ENCODE data around the gene ZFAND2A. TPM values are rescaled to one million over a fixed set of nuclear protein-coding genes. Genes with fewer than 3 reads are reported as not detected.

The ZFAND2A gene
- total and polyA plus RNA-seq, 2 donors (not counting 3 experiments of a cell fraction or from before 2014, with no cell fraction given) = 31.8 to 40.6 TPM

DNA sequence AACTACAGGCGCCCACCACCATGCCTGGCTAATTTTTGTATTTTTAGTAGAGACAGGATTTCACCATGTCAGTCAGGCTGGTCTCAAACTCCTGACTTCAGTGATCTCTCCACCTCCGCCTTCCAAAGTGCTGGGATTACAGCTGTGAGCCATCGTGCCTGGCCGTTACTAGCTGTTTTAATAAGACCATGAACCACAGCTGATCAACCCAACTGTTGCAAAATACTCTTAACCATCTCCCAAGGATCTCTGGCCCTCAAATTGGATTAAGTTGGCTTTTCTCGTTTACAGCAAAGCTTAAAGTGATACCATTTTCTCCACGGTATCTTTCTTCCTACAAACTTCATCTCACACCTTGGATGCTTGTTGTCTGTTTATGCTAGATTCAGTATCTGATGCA lies 18.3 kb downstream of the ZFAND2A start:
- Histone ChIP-seq H3K27ac (ENCODE audit: insufficient read depth, low read depth, low read length) (no peak overlapping the region), H3K36me3 (ENCODE audit: control insufficient read depth in 2 of 2, extremely low read depth in 1 of 2, insufficient read depth in 2 of 2, low read length in 2 of 2) (no peaks in the 10 kb centered on the region), H3K9me1 (replicated peaks; ENCODE audit: control insufficient read depth, extremely low read depth, insufficient read depth, low read length) (no peaks in the 10 kb centered on the region), H3K4me2 (ENCODE audit: insufficient read depth, low read length) (no peak overlapping the region), H3K4me1 (ENCODE audit: control insufficient read depth, extremely low read depth, insufficient read depth, low read length) (peaks cover 9% of the 10 kb centered on the region), H2AFZ (ENCODE audit: low read depth, low read length) (no peak overlapping the region), H3K9ac (replicated peaks; ENCODE audit: extremely low read depth, insufficient read depth, low read length) (no peak overlapping the region), H3K9me3 (replicated peaks; ENCODE audit: control insufficient read depth, insufficient read depth, low read length) (no peaks in the 10 kb centered on the region), H3K4me3 (replicated peaks in 1 of 3; ENCODE audit: insufficient read depth in 1 of 3, low read depth in 1 of 3, low read length in 3 of 3) (no peak overlapping the region), H3K27me3 (ENCODE audit: control insufficient read depth in 2 of 2, insufficient read depth in 2 of 2, low read length in 2 of 2) (no peaks in the 10 kb centered on the region), H3K79me2 (ENCODE audit: control insufficient read depth, insufficient read depth, low read length) (peaks cover 5% of the 10 kb centered on the region), H4K20me1 (replicated peaks; ENCODE audit: control insufficient read depth, extremely low read depth, insufficient read depth, low read length) (no peaks in the 10 kb centered on the region)
- dilution Hi-C loops (cut with MboI; ENCODE audit: extremely low pct_ligation_motif_present, low sequenced_read_pairs) (no loop called here), intact Hi-C loops (cut with micrococcal nuclease) (no loop called here)
- BruUV-seq (replicated peaks) = no TSS peak
- TF ChIP-seq, protein P1, sequence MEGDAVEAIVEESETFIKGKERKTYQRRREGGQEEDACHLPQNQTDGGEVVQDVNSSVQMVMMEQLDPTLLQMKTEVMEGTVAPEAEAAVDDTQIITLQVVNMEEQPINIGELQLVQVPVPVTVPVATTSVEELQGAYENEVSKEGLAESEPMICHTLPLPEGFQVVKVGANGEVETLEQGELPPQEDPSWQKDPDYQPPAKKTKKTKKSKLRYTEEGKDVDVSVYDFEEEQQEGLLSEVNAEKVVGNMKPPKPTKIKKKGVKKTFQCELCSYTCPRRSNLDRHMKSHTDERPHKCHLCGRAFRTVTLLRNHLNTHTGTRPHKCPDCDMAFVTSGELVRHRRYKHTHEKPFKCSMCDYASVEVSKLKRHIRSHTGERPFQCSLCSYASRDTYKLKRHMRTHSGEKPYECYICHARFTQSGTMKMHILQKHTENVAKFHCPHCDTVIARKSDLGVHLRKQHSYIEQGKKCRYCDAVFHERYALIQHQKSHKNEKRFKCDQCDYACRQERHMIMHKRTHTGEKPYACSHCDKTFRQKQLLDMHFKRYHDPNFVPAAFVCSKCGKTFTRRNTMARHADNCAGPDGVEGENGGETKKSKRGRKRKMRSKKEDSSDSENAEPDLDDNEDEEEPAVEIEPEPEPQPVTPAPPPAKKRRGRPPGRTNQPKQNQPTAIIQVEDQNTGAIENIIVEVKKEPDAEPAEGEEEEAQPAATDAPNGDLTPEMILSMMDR (IDR thresholded peaks at IDR 0.05; ENCODE audit: extremely low read depth in 1 of 2, insufficient read depth in 1 of 2, low read depth in 1 of 2, low read length in 2 of 2) = no peak
- TF ChIP-seq FOS (IDR thresholded peaks at IDR 0.05; ENCODE audit: borderline replicate concordance, insufficient read depth, low read length) (no peak), GATA2 (IDR thresholded peaks at IDR 0.05; ENCODE audit: insufficient read depth, insufficient read length, low read depth, low read length) (no peak), MYC (IDR thresholded peaks at IDR 0.05; ENCODE audit: low read depth, low read length) (no peak), POLR2AphosphoS5 (IDR thresholded peaks at IDR 0.05; ENCODE audit: insufficient read depth, low read depth, low read length) (no peak), EZH2 (IDR thresholded peaks at IDR 0.05; ENCODE audit: borderline replicate concordance, low read depth, low read length, severe bottlenecking) (no peak), JUN (IDR thresholded peaks at IDR 0.05; ENCODE audit: borderline replicate concordance, insufficient read depth, insufficient read length, low read depth) (no peak), POLR2A (IDR thresholded peaks at IDR 0.05; ENCODE audit: low read depth, low read length) (no peak)
- TF ChIP-seq, protein P2, sequence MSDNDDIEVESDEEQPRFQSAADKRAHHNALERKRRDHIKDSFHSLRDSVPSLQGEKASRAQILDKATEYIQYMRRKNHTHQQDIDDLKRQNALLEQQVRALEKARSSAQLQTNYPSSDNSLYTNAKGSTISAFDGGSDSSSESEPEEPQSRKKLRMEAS (IDR thresholded peaks at IDR 0.05; ENCODE audit: insufficient read depth, insufficient read length) = no peak
- CTCF ChIA-PET = interaction anchor here (1.2 to 1.3 kb wide), 2 partner anchors 10 to 76 kb away, joined by 3 read pairs; no protein-coding TSS in a partner anchor
- POLR2A ChIA-PET = no interaction called here
- DNase-seq (ENCODE audit: low read depth, low spot score) (no peak), FAIRE-seq (no peak)
